GM12892 (cell line): Measurements from ENCODE around the gene FAH.

ENCODE experiments used
- POLR2A ChIP-seq: IDR thresholded peaks from 2 replicates; pipeline ENCODE4 v1.6.1; 2011; ENCODE audit warnings: low read depth, low read length, control low read depth
- TAF1 ChIP-seq: IDR thresholded peaks from 2 replicates; pipeline ENCODE4 v1.6.1; 2011; ENCODE audit warnings: low read depth, mild to moderate bottlenecking, control low read depth, low read length, borderline replicate concordance

DNA sequence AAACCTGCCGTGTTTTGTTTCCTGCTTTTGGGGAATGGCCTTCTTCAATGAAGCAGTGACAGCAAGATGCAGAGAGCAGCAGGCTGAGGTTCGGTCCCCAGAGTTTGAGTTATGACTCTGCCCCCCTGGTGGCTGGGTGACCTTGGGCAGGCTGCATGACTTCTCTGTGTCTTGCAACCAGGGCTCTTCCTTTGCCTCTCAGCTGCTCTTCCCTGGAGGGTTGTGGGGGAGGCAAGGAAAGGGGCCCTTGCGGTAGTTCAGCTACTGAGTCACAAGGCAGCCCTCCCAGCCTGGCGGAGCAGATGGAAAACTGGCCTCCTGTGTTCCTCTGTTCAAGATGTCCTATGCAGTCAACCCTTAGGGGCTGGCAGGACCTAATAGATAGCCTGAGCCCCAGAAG lies 82.1 kb downstream of the FAH start:
- TF ChIP-seq TAF1: no peak
- TF ChIP-seq POLR2A: no peak
